Esophagus muscularis mucosa (tissue), 4 donors: ENCODE results near the gene TOGARAM1. TPM values are rescaled to one million over a fixed set of nuclear protein-coding genes. Genes with fewer than 3 reads are reported as not detected.
A peak's percentile ranks its signal among the peaks of the same experiment; 100 is the strongest.

Experiments used
- DNase-seq: peaks from one replicate; pipeline ENCODE4 v3.0.0-alpha.2; 2017; ENCODE audit errors: extremely low spot score
- H3K27ac ChIP-seq, 4 donors: fragments of 200-600 bp; sonication (generic); replicated peaks in 1 of 4; 1 replicate in 3 of 4; 2 replicates in 1 of 4; pipeline ENCODE4 v1.5.1; 2016 to 2019; ENCODE audit warnings: mild to moderate bottlenecking in 1 of 4
- H3K27me3 ChIP-seq, 4 donors: fragments of 200-600 bp; sonication (generic); one replicate each; pipeline versions ENCODE4 v1.5.1 to v1.6.0; 2016 to 2019
- H3K36me3 ChIP-seq, 4 donors: fragments of 200-600 bp; sonication (generic); one replicate each; pipeline ENCODE4 v1.5.1; 2016 to 2019
- H3K4me1 ChIP-seq, 4 donors: fragments of 200-600 bp; sonication (generic); one replicate each; pipeline ENCODE4 v1.5.1; 2016 to 2019
- H3K4me3 ChIP-seq, 4 donors: fragments of 200-600 bp; sonication (generic); 1 replicate in 2 of 4; 2 replicates in 2 of 4; pipeline ENCODE4 v1.5.1; 2016 to 2019; ENCODE audit warnings: mild to moderate bottlenecking in 4 of 4, moderate library complexity in 1 of 4
- H3K9me3 ChIP-seq, 4 donors: fragments of 200-600 bp; sonication (generic); 1 replicate in 3 of 4; 2 replicates in 1 of 4; pipeline ENCODE4 v1.5.1; 2016 to 2019
- CTCF ChIP-seq, 3 experiments: fragments of 200-600 bp in 2 of 3; fragments of 450-650 bp in 1 of 3; sonication (generic) in 2 of 3; IDR thresholded peaks; one replicate each; pipeline ENCODE4 v1.5.1; 2017 to 2019; ENCODE audit warnings: antibody characterized with exemption in 3 of 3, mild to moderate bottlenecking in 2 of 3, moderate library complexity in 1 of 3
- EP300 ChIP-seq: sonication (generic); formaldehyde crosslinking; IDR thresholded peaks from one replicate; pipeline ENCODE4 v1.6.1; 2017; ENCODE audit warnings: antibody characterized with exemption
- POLR2A ChIP-seq: fragments of 450-650 bp; IDR thresholded peaks from one replicate; pipeline ENCODE4 v1.6.1; 2017; ENCODE audit warnings: antibody characterized with exemption, moderate library complexity, mild to moderate bottlenecking, low read depth
- POLR2AphosphoS5 ChIP-seq, 2 donors: sonication (generic); formaldehyde crosslinking; IDR thresholded peaks; one replicate each; pipeline ENCODE4 v1.6.1; 2017; ENCODE audit warnings: antibody characterized with exemption in 2 of 2
- WGBS: methylation state at CpG from one replicate; pipeline ENCODE4 v1.1.5; 2018; 5-methylcytosine and 5-hydroxymethylcytosine counted together
- intact Hi-C: fragments of 100-400 bp; cut with DNase I; formaldehyde crosslinking; loops from one replicate; pipeline ENCODE4 v1.15.1; 2023
- total RNA-seq, 4 donors: library from RNA; depleted of rRNA; stranded (reverse); fragments of >200 nt; gene quantifications; one replicate each; pipeline versions ENCODE4 v1.1.0 to v1.2.1, GENCODE V29; 2016

Gene TOGARAM1
- total RNA-seq, 4 donors from 2014 or later: 11.8 to 17.9 (median 14.9) TPM

- Histone ChIP-seq H3K27ac (peak overlapping the region; percentile 89 to 95 (median 92)), H3K9me3 (no peaks in the 10 kb centered on the region), H3K4me1 (peaks cover 24 to 75% (median 69%) of the 10 kb centered on the region in 4 donors), H3K4me3 (peak overlapping the region; percentile 83 to 95 (median 86)), H3K27me3 (no peaks in the 10 kb centered on the region), H3K36me3 (no peaks in the 10 kb centered on the region)
- intact Hi-C loops: loop anchor here (5.0 to 10.0 kb wide), 4 partner anchors 49 to 284 kb away; partner anchors contain the start of gene PRPF39
- 0% methylated on average over 14 of the region's 14 CpGs for WGBS
- no peak for DNase-seq
- no peak for TF ChIP-seq POLR2A
- TF ChIP-seq CTCF (IDR thresholded peaks at IDR 0.05): no peak
- no peak for TF ChIP-seq EP300
- peak in 1 of 2 donors; percentile 17 for TF ChIP-seq POLR2AphosphoS5 (IDR thresholded peaks at IDR 0.05)
Observed at GRCh38 chr14:44961151-44961553, 838 bp upstream of the TOGARAM1 start.

GRCh38 chr14:44962334-44963043 lies 499 bp downstream of the TOGARAM1 start:
- Histone ChIP-seq H3K27me3 (no peaks in the 10 kb centered on the region), H3K4me1 (peaks cover 37 to 81% (median 78%) of the 10 kb centered on the region in 4 donors), H3K36me3 (no peaks in the 10 kb centered on the region), H3K27ac (peak overlapping the region; percentile 89 to 95 (median 92)), H3K4me3 (peak overlapping the region; percentile 83 to 95 (median 86)), H3K9me3 (no peaks in the 10 kb centered on the region)
- no peak for TF ChIP-seq POLR2AphosphoS5 (IDR thresholded peaks at IDR 0.05)
- intact Hi-C loops: loop anchor here (2.0 to 10.0 kb wide), 5 partner anchors 50 to 282 kb away; partner anchors contain the start of genes FANCM, FKBP3 and PRPF39
- DNase-seq: peak; percentile 92
- WGBS: 0% methylated on average over 15 of the region's 39 CpGs

- peaks cover 38 to 82% (median 81%) of the 10 kb centered on the region in 4 donors for H3K4me1 ChIP-seq
- H3K9me3 ChIP-seq: no peaks in the 10 kb centered on the region
- TF ChIP-seq CTCF (IDR thresholded peaks at IDR 0.05) (no peak), EP300 (no peak), POLR2A (no peak), POLR2AphosphoS5 (IDR thresholded peaks at IDR 0.05) (no peak)
- intact Hi-C loops: loop anchor here (2.0 to 10.0 kb wide), 5 partner anchors 51 to 282 kb away; partner anchors contain the start of genes FANCM, FKBP3 and PRPF39
- WGBS: 17% methylated on average over 12 of the region's 13 CpGs
- H3K4me3 ChIP-seq: peak overlapping the region; percentile 83 to 95 (median 86)
- no peaks in the 10 kb centered on the region for H3K36me3 ChIP-seq
- no peaks in the 10 kb centered on the region for H3K27me3 ChIP-seq
- no peak for DNase-seq
- peak overlapping the region; percentile 89 to 95 (median 92) for H3K27ac ChIP-seq
Observed at GRCh38 chr14:44963044-44963528, 1.1 kb downstream of the TOGARAM1 start.

- TF ChIP-seq CTCF (IDR thresholded peaks at IDR 0.05) (no peak), POLR2AphosphoS5 (IDR thresholded peaks at IDR 0.05) (no peak), EP300 (no peak), POLR2A (no peak)
- peak overlapping the region in 3 of 4 donors; percentile 89 to 95 (median 93) for H3K27ac ChIP-seq
- no peaks in the 10 kb centered on the region for H3K9me3 ChIP-seq
- DNase-seq: no peak
- peak overlapping the region; percentile 83 to 95 (median 86) for H3K4me3 ChIP-seq
- intact Hi-C loops: loop anchor here (2.0 to 10.0 kb wide), 5 partner anchors 52 to 281 kb away; partner anchors contain the start of genes FANCM, FKBP3 and PRPF39
- H3K27me3 ChIP-seq: no peaks in the 10 kb centered on the region
- 5% methylated on average over 7 of the region's 7 CpGs for WGBS
- no peaks in the 10 kb centered on the region for H3K36me3 ChIP-seq
- peaks cover 42 to 82% (median 80%) of the 10 kb centered on the region in 4 donors for H3K4me1 ChIP-seq
Observed at GRCh38 chr14:44963775-44964380, 1.9 kb downstream of the TOGARAM1 start.
